NK-92 treated with Interleukin-12 subunit alpha and Interleukin-12 subunit beta, amount 100 ng/mL, for 24 hours (cell line): ENCODE data around the gene RIMS4.

Source experiments
- DNase-seq: peaks from one replicate; lab custom pipeline; 2025; lab: John Stamatoyannopoulos, UW

The RIMS4 gene

DNA sequence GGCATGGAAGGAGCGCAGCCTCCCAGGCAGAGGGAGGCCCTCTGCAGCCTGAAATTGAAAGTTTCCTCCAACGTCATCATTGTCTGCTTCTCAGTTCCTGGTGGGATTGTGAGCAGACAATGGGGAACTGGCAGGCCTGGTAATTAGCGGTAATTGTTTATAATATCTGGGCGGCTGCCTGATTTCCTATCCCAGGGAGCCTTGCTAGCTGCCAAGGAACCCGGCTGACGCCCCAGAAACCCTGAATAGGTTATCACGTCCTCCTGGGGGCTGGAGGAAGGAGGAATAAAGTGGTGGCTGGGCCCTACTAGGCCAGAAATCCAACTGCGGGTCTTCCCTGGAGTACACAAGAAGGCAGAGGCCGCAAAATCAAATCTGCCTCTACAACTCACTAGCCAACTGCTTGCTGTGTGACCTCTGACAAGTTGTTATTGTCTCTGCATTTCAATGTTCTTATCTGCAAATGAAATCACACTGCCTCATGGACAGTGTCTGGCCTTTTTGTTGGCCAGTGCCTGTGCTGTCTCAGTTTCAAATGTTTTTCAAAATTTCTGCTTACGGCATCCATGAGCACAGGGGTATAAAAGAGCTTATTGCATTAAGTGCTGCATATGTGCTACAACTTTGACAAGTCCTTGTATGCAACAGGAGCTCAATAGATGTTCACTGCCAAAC, 47.7 kb downstream of the RIMS4 start:
- no peak for DNase-seq

DNA sequence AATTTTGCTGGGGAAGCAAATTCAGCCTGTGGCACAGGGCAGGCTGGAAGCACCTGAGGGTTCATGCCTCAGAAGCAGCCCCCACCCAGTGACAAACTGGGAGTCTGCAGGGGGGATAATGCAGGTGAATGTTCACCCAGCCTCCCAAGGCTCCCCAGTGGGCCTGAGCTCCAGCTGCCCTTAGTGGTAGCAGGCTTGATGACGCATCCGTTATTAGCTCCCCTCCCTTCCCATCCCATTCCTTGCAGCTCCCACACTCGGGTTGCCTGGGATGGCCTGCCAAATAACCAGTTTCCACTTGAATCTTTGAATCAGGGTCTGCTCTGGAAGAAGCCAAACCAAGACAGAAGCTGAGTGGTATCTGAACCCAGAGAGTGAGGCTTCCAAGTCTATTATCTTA, 48.9 kb downstream of the RIMS4 start:
- no peak for DNase-seq

DNA sequence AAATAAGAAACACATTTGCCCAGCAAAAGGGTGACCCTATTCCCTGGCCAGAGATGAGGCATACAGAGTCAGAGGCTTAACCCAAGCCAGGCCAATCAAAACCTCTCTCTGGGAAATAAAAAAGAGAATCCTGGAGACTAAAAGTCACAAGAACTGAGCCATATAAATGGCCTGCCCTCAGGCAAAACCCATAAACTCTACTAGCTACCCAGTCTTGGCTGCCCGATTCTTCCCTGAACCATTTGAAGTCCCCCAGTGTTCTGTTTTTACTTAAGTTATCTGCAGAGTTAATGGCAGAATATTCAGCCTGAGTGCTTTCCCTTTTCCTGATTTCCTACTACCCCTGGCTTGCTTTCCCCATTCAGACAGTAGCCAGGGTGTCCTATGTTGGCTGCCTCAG, 50.8 kb downstream of the RIMS4 start:
- no peak for DNase-seq

DNA sequence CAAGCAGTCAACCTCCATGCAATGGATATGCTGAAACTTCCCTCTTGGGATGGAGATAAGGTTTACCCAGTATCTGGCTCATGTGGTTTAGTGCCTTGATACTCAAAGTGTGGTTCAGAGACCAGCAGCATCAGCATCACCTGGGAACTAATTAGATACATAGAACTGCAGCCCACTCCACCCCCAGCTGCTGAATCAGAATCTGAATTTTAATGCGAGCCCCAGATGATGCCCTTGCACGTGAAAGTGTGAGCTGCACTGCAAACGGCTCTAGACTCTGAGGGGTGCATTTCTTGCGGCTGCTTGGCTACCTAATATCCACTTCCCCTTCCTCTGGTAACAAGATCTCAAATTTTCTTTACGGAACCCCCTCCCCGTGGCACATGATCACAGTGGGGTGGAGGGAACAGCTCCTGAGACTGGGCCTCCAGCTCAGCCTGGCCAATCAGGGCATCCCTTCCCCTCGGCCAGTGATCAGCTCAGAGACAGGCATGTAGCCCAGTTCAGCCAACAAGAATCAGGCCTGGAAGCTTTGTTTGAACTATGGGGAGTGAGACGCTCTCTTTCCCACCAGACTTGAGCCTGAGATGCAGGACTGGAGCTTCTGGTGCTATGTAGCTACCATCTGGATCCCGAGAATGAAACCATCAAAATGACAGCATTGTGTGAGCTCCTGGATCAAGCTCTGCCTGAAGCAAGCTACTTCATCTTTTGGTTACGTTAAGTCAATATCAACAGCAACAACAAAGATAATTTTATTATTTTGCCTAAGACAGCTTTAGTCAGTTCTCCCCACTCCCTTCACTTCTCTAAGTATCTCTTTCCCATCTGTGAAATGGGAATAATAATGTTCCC, 51.9 kb downstream of the RIMS4 start:
- DNase-seq = no peak

DNA sequence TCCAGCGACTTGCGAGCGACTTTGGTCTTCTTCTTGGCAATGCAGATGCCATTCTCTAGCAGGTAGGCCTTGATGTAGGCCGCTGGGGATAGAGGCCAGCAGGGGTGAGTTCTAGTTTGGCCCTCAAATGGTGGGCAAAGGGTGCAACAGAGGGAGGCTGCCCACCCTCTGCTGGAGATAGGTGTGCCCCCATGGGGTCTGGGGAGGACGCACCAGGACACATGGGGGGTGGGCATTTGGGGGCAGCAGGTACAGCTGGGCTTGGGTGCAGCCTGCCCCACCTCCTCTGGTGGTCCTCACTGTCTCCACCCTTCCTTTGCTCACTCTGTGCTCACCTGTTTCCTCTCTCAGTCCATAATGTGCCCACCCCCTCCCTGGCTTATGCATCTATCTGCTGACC, 53.4 kb downstream of the RIMS4 start:
- no peak for DNase-seq

DNA sequence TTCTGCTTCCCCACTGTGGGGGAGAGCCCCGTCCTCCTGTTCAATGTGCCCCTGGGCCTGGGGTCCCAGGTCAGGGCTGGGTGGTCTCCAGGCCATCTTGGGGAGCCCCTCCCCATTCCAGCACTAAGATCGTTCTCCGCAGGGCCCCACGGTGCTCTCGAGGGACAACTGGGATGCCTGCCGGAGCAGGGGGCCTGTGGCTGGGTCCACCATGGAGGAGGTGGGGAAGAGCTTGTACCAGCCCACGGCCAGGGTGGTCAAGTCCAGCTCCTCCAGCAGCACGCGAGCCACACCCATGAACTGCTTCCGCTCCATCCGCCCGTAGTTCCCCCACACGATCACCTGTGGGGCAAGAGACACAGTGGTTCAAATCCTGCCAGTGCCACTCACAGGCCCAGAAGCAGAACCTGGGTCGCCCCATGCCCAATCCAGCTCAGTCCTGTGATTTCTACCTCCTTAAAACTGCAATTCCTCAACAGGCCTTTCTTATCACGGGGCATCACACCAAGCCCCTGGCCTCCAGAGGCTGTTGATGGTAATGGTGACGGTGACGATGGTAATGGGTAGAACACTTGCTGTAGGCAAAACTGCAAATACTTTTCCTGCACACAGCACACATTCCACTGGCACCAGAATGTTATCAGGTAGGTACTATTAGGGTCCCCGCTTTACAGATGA, 54.2 kb downstream of the RIMS4 start:
- no peak for DNase-seq

DNA sequence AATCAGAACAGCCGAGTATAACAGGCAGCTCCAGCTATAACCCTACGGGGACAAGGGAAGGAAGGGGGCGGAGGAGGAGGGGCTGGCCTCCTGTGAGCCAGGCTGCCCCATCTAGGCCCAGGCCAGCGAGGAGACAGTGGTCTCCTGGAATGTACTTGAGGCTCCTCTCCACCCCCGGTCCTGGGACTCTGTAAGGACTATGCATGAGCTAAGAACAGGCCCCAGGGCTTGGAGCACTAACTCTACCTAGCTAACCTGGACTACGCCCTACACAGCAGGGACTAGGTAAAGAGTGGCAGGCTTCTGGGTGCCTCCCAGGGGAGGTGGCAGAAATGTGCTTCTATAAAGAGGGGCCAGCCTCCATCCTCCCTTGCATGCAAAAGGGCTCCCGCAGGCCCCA, 55.8 kb downstream of the RIMS4 start:
- no peak for DNase-seq

DNA sequence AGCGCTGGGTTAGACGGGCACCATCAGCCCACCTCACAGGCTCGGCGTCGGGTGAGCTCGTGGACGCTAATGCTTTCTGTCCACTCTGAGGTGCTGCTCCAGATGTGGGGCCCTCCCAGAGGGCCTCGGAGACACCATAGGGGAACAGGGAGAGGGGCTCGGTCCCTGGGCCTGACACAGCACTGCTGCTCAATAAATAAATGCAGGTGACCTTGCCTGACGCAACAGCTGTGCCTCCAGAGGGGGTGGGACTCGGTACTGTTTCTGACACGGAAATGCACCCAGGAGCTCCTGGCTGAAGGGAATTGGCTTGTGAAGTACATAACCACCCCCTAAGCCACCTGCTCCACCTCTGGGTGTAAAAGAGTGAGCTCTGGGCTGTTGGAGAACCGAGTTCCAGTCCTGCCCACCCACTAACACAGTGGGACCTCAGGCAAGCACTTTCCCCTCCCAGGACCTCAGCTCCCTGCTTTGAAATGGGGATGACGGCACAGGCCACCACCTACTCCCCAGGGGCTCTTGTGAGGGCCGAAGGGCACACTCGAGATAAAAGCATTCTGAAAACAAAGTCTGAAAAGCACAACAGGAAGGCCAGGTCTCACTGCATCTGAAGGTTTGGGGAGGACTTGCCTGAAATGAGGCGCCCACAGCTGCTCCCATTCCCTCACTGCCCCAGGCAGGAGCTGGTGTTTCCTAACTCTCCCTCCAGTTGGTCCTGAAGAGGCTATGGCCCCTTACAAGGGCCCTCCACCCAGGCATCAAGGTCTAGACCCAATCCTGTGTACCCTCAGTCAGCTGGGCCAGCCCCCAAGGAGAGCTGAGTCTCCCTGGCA, 58.0 kb downstream of the RIMS4 start:
- no peak for DNase-seq

DNA sequence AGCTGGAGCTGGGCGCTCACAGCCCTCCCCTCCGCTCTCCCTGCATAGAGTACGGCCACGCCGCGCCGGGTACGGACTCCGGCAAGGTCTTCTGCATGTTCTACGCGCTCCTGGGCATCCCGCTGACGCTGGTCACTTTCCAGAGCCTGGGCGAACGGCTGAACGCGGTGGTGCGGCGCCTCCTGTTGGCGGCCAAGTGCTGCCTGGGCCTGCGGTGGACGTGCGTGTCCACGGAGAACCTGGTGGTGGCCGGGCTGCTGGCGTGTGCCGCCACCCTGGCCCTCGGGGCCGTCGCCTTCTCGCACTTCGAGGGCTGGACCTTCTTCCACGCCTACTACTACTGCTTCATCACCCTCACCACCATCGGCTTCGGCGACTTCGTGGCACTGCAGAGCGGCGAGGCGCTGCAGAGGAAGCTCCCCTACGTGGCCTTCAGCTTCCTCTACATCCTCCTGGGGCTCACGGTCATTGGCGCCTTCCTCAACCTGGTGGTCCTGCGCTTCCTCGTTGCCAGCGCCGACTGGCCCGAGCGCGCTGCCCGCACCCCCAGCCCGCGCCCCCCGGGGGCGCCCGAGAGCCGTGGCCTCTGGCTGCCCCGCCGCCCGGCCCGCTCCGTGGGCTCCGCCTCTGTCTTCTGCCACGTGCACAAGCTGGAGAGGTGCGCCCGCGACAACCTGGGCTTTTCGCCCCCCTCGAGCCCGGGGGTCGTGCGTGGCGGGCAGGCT, 60.1 kb downstream of the RIMS4 start:
- DNase-seq = no peak

DNA sequence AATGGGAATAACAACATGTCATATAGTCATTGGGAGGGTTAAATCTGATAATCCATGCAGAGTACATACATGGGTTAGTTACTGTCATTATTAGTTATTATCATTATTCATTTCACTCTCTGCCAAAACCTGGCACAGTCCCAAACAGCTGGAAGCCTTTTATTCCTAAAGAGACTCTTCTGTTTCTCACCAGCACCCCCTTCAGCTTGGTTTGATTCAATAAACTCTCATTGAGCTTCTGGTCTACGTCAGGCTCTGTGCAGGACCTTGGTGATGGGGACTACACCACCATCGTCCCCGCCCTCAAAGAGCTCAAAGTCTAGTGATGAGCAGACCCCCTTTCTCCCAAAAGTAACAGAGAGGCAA, 62.4 kb downstream of the RIMS4 start:
- no peak for DNase-seq

DNA sequence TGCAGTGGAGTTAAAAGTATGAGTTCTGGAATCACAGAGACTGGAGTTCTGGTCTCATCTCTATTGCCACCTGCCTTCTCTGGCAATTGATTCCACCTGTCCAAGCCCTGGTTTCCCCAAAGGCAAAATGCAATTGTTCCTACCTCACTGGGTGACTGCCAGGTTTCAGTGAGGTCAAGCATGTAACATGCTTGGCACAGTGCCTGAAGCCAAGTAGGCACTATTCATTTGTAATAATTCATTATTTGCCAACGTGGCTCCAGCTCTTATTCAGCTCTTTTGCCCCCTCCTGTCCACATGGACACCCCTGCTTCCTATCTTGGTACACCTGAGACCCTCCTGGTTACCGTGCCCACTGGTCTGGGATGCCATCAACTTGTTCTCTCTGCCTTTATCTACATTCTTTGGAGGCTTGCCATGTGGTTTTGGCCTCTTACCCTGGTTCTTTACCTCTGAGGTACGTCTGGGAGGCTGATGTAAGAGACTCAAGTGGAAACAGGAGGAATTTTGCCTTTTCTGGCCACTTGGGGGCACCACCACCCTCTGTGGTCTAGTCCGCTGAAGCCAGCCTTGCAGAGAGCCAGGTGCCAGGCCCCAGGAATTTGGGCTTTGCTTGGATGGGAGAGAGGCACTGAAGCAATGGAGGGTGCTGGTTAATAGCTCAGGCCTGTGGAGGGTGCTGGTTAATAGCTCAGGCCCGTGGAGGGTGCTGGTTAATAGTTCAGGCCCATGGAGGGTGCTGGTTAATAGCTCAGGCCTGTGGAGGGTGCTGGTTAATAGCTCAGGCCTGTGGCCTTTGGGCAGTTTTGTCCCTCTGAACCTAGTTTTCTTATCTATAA, 63.0 kb downstream of the RIMS4 start:
- no peak for DNase-seq

DNA sequence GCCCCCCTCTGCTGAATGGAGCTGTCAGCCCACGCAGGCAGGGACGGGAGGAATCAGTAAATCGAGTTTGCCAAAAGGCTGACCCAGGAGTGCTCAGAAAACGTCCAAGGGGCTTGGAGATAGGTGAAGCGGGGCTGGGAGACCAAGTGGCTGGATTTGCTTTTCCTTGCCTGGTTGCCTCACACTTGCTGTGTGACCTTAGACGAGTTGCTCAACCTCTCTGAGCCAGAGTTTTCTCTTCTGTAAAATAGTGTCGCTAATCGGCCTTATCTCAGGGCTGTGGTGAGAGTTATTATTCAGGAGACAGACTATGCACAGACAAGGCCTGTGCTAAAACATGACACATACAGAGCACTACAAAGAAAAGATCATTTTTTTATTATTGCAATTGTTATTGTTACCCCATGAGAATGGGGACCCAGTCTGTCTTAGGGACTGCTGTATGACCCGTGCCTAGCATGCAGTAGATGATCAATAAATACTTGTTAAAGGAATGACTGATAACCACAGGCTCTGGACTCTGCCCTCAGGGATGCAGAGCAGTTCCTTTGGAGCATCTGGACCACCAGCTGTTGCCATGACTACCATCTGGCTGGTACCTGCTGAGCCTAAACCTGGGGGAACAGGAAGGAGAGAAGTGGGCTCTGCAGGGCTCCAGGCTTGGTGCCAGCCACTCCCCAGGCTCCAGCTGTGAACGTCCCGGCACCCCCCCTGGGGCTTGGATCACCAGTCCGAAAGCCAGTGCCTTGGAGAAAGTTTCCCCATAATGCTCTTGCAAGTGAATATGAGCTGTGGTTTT, 63.8 kb downstream of the RIMS4 start:
- no peak for DNase-seq

DNA sequence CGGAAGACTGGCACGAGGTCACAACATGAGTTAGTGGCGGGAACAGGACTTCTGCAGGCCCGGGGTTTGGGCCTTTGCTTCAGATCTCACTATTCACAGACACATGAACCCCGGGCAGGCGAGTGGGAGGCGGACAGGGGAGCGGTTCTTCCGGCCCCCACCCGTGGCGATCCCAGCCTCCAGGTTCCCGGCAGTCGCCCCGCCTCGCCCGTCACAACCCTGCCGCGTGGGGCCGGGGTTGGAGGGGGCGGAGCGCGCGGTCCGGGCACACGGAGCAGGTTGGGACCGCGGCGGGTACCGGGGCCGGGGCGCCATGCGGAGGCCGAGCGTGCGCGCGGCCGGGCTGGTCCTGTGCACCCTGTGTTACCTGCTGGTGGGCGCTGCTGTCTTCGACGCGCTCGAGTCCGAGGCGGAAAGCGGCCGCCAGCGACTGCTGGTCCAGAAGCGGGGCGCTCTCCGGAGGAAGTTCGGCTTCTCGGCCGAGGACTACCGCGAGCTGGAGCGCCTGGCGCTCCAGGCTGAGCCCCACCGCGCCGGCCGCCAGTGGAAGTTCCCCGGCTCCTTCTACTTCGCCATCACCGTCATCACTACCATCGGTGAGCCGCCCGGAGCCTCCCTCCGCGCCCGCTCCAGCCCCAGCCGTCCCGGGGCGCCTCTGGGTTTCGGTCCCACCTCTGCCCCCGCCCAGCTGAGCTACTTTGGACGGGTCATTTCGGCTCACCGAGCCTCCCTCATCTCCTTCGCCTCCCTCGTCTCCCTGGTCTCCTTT, 64.6 kb downstream of the RIMS4 start, which contains the start of gene KCNK15:
KCNK15 (plus strand) TSS at position 268 of the 769 bp plus-strand sequence; CDS start at position 314, 46 bp downstream.
- no peak for DNase-seq

DNA sequence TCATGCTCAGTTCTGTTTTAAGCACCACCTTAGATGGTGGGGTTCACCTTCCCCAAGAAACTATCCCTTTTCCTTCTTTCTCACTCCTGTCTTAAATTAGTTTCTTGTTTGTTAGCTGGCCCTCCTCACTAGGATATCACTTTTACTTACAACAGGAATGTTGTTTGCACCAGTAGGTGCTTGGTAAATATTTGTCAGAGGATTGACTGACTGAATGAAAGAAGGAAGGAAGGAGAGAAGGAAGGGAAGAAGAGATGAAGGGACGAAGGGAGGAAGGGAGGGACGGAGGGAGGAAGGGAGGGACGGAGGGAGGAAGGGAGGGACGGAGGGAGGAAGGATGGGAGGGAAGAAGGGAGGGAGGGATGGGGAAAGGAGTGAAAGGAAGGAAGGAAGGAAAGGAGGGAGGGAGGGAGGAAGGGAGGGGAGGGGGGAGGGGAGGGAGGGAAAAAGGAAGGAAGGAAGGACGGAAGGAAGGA, 65.2 kb downstream of the RIMS4 start:
- DNase-seq = no peak

DNA sequence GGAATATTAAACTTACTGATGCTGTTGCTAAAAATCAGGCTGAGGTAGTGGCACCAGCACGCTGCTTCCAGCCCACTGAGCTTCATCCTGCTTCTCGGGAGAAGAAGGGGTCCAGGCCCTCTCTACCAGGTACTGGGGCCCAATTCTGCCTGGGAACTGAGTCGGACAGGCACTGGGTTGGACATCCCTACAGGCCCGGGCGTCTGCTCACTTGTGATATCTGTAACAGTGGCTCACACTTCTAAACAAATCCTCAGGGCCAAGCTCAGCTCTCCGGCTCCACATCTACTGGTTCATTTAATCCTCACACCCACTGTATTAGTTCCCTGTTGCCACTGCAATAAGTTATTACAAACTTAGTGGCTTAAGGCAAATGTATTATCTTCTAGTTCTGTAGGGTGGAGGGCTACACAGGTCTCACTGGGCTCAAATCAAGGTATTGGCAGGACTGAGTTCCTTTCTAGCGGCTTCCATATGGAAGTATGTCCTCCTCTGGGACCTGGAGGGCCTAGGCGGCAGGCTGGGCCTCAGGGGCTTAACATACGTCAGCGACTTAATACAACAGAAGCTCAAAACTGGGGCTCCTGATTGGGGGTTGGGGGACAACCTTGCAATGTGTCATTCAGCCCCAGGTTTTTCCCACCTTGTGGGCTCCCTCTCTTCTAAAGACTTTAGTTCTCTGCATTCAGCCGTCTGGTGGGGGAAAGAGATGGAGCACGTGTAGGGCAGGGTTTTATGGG, 66.3 kb downstream of the RIMS4 start:
- no peak for DNase-seq

DNA sequence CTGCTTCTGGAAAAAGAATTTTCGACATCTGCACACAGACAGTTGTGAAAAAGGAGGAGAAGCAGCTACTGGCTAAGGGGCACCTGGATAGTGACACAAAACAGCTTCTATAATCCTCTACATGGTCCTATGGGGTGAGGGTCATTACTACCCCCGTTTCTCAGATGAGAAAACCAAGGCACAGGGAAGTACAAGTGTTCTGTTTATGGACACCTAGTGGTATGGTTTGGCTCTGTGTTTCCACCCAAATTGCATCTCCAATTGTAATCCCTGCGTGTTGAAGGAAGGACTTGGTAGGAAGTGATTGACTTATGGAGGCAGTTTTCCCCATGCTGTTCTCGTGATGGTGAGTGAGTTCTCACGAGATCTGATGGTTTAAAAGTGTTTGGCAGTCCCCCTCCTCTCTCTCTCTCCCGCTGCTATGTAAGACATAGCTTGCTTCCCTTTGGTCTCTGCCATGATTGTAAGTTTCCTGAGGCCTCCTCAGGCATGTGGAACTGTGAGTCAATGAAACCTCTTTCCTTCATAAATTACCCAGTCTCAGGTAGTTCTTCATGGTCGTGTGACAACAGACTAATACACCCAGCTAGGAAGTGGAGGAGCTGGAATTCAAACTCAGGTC, 67.2 kb downstream of the RIMS4 start:
- DNase-seq = no peak

DNA sequence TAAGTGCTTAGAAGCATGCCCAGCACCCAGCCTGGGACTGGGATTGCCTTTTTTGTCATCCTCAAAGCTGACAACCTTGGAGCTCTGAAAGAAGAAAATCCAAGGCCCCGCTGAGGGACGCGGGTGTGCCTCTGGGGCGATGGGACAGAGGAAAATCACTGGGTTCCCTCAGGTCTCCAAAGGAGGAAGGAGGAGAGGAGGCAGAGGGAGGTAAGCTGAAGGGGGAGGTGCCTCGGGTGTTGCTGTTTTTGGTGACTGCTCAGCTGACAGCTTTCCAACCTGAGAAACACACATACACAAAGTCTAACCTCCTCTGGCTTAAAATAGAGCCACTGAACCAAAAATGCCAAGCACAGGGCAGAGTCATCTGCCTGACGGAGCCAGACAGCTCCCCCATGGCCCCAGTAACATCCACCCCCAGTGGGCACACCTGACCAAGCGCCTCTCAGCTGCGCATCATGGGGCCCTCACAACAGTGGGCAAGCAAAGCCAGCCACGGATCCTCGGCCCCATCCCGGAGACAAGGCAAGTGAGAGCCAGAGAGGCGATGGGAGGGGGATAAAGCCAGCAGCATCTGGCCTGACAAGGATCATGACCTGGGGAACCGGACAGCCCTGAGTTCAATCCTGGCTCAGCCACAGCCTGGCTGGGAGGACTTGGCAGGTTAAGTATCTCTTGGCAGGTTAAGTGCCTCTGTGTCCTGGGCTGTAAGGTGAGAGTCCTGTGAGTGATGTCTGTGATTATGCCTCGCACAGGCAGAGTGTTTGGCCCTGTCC, 67.9 kb downstream of the RIMS4 start:
- DNase-seq = no peak
